Ishikawa (cell line): Measurements from ENCODE around the gene SLC16A7.
A peak's percentile ranks its signal among the peaks of the same experiment; 100 is the strongest.

Experiments used
- CEBPB ChIP-seq: IDR thresholded peaks from 2 replicates; pipeline ENCODE4 v1.6.1; 2012
- CREB1 ChIP-seq: IDR thresholded peaks from 2 replicates; pipeline ENCODE4 v1.6.1; 2012; ENCODE audit warnings: low read depth
- EGR1 ChIP-seq: IDR thresholded peaks from 2 replicates; pipeline ENCODE4 v1.6.1; 2012
- EP300 ChIP-seq: IDR thresholded peaks from 2 replicates; pipeline ENCODE4 v1.6.1; 2012; ENCODE audit warnings: borderline replicate concordance
- FOXM1 ChIP-seq: IDR thresholded peaks from 2 replicates; pipeline ENCODE4 v1.6.1; 2012; ENCODE audit warnings: low read depth, borderline replicate concordance
- NFIC ChIP-seq: IDR thresholded peaks from 2 replicates; pipeline ENCODE4 v1.6.1; 2012
- RAD21 ChIP-seq: IDR thresholded peaks from 2 replicates; pipeline ENCODE4 v1.6.1; 2012; ENCODE audit warnings: low read depth
- TAF1 ChIP-seq: IDR thresholded peaks from 2 replicates; pipeline ENCODE4 v1.6.1; 2012; ENCODE audit warnings: low read depth, mild to moderate bottlenecking
- TCF12 ChIP-seq: IDR thresholded peaks from 2 replicates; pipeline ENCODE4 v1.6.1; 2012; ENCODE audit warnings: low read depth
- TEAD4 ChIP-seq: IDR thresholded peaks from 2 replicates; pipeline ENCODE4 v1.6.1; 2012
- USF1 ChIP-seq: IDR thresholded peaks from 2 replicates; pipeline ENCODE4 v1.6.1; 2012
- YY1 ChIP-seq: IDR thresholded peaks from 2 replicates; pipeline ENCODE4 v1.6.1; 2012; ENCODE audit warnings: low read depth
- ZBTB7A ChIP-seq: IDR thresholded peaks from 2 replicates; pipeline ENCODE4 v1.6.1; 2012; ENCODE audit warnings: low read depth
- TF ChIP-seq, protein P1 (sequence below): IDR thresholded peaks from 2 replicates; pipeline ENCODE4 v1.6.1; 2012
- TF ChIP-seq, protein P2 (sequence below): IDR thresholded peaks from 2 replicates; pipeline ENCODE4 v1.6.1; 2012; ENCODE audit warnings: low read depth, mild to moderate bottlenecking

SLC16A7 gene

GRCh38 chr12:59763835-59764234 lies 168.0 kb downstream of the SLC16A7 start:
- TF ChIP-seq CEBPB (no peak), ZBTB7A (no peak), TAF1 (no peak), TEAD4 (no peak), CREB1 (no peak), RAD21 (no peak), FOXM1 (no peak), TCF12 (no peak), EP300 (no peak), EGR1 (no peak)
- TF ChIP-seq, protein P1, sequence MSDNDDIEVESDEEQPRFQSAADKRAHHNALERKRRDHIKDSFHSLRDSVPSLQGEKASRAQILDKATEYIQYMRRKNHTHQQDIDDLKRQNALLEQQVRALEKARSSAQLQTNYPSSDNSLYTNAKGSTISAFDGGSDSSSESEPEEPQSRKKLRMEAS, result no peak

DNA sequence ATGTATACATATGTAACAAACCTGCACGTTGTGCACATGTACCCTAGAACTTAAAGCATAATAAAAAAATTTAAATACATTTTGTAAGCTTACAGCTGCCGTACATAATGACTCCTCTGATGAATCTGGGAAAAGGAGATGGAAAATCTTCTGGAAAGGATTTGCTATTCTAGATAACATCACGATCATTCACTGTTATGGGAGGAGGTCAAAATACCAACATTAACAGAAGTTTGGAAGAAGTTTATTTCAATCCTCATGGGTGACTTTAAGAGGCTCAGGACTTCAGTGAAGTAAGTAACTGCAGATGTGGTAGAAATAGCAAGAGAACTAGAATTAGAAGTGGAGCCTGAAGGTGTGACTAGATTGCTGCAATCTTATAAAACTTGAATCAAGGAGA lies 172.2 kb downstream of the SLC16A7 start:
- TF ChIP-seq, protein P2, sequence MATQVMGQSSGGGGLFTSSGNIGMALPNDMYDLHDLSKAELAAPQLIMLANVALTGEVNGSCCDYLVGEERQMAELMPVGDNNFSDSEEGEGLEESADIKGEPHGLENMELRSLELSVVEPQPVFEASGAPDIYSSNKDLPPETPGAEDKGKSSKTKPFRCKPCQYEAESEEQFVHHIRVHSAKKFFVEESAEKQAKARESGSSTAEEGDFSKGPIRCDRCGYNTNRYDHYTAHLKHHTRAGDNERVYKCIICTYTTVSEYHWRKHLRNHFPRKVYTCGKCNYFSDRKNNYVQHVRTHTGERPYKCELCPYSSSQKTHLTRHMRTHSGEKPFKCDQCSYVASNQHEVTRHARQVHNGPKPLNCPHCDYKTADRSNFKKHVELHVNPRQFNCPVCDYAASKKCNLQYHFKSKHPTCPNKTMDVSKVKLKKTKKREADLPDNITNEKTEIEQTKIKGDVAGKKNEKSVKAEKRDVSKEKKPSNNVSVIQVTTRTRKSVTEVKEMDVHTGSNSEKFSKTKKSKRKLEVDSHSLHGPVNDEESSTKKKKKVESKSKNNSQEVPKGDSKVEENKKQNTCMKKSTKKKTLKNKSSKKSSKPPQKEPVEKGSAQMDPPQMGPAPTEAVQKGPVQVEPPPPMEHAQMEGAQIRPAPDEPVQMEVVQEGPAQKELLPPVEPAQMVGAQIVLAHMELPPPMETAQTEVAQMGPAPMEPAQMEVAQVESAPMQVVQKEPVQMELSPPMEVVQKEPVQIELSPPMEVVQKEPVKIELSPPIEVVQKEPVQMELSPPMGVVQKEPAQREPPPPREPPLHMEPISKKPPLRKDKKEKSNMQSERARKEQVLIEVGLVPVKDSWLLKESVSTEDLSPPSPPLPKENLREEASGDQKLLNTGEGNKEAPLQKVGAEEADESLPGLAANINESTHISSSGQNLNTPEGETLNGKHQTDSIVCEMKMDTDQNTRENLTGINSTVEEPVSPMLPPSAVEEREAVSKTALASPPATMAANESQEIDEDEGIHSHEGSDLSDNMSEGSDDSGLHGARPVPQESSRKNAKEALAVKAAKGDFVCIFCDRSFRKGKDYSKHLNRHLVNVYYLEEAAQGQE, result no peak
- TF ChIP-seq EGR1 (no peak), RAD21 (no peak), USF1 (no peak), FOXM1 (no peak), TCF12 (no peak), EP300 (no peak)

DNA sequence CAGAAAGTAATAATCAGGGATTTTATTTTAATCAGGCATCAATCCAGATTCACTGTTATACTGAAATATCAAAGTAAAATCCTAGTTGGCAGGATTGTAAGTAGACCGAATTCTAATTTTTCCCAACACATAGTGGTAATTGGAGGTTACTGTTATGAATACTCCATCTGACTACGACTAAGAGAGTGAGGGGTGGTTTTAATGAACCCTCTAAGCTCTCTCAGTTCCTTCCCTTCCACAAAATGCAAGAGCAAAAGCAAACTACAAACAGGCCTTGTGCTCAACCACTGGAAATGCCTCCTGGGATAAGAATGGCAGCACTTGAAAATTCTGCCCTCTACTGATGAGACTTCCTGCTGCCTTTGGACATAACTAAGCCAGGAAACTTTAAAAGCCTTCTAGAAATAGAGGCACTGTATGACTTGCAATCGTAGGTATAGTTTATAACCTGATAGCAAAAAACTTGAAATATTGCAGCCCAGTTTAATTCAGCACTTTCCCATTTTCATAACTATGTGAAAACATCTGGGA lies 184.8 kb downstream of the SLC16A7 start:
- no peak for TF ChIP-seq FOXM1
- TF ChIP-seq, protein P2, result no peak
- no peak for TF ChIP-seq NFIC
- no peak for TF ChIP-seq TCF12
- TF ChIP-seq YY1, result no peak
- peak; percentile 58 for TF ChIP-seq RAD21

DNA sequence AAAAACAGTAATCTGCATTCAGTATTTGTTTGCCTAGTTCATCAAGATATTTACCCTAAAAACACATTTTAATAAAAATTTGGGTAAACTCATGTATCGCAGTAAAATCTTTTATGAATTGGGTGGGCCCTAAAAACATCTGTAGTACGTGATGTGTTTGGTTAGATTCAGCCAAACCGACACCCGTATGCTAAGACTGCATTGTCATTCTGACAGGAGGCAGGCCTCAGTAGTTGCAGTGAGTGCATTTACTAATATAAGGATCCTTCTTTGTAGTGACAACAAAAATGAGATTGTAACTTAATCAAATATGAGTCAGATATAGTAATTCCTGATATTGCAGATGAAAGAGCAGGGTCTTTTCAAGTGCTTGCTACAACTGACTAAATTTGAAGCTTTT lies 191.8 kb downstream of the SLC16A7 start:
- TF ChIP-seq, protein P1, result no peak
- TF ChIP-seq USF1 (no peak), RAD21 (no peak), EGR1 (no peak), YY1 (no peak), NFIC (no peak), CREB1 (no peak), ZBTB7A (no peak), FOXM1 (no peak), TAF1 (no peak)
- TF ChIP-seq, protein P2, result no peak

GRCh38 chr12:59792647-59793046 lies 196.8 kb downstream of the SLC16A7 start:
- TF ChIP-seq ZBTB7A, result no peak
- TF ChIP-seq CREB1, result no peak

GRCh38 chr12:59803735-59804134 lies 207.9 kb downstream of the SLC16A7 start:
- no peak for TF ChIP-seq RAD21
- TF ChIP-seq, protein P2, result no peak
- no peak for TF ChIP-seq ZBTB7A
- no peak for TF ChIP-seq YY1
- TF ChIP-seq TCF12, result no peak
- TF ChIP-seq CEBPB, result no peak
- no peak for TF ChIP-seq NFIC
